Astrocyte (in vitro differentiated cells and primary cell): Measurements from ENCODE around the gene TOR1AIP2. TPM values are rescaled to one million over a fixed set of nuclear protein-coding genes. Genes with fewer than 3 reads are reported as not detected.
A peak's percentile ranks its signal among the peaks of the same experiment; 100 is the strongest.

Experiments
- DNase-seq: peaks from one replicate; pipeline ENCODE4 v3.0.0-alpha.2; 2010; ENCODE audit warnings: low read depth
- FAIRE-seq: peaks from 2 replicates; lab custom pipeline; 2011; peaks lifted over from hg19 to GRCh38; lab: Jason Lieb, UNC
- H2AFZ ChIP-seq: 2 replicates; pipeline ENCODE4 v1.6.0; 2012; ENCODE audit warnings: low read depth, low read length, inconsistent platforms
- H3K27ac ChIP-seq: 2 replicates; pipeline ENCODE4 v1.5.1; 2011; ENCODE audit warnings: low read depth, low read length, inconsistent platforms
- H3K27me3 ChIP-seq: 2 replicates; pipeline ENCODE4 v1.6.0; 2011; ENCODE audit warnings: low read length, inconsistent platforms; ENCODE audit not compliant: insufficient read depth
- H3K36me3 ChIP-seq: 2 replicates; pipeline ENCODE4 v1.5.1; 2011; ENCODE audit warnings: low read length, inconsistent platforms; ENCODE audit not compliant: insufficient read depth
- H3K4me1 ChIP-seq: 2 replicates; pipeline ENCODE4 v1.5.1; 2011; ENCODE audit warnings: low read length, inconsistent platforms; ENCODE audit not compliant: insufficient read depth
- H3K4me2 ChIP-seq: 2 replicates; pipeline ENCODE4 v1.6.0; 2012; ENCODE audit warnings: low read length, inconsistent platforms
- H3K4me3 ChIP-seq: 2 replicates; pipeline ENCODE4 v1.5.1; 2011; ENCODE audit warnings: low read depth, mild to moderate bottlenecking, low read length, inconsistent platforms; ENCODE audit not compliant: insufficient read depth
- H3K79me2 ChIP-seq: 2 replicates; pipeline ENCODE4 v1.6.0; 2012; ENCODE audit warnings: mild to moderate bottlenecking, low read length, inconsistent platforms; ENCODE audit not compliant: insufficient read depth
- H3K9ac ChIP-seq: 2 replicates; pipeline ENCODE4 v1.6.0; 2012; ENCODE audit warnings: mild to moderate bottlenecking, low read length, inconsistent platforms
- H3K9me3 ChIP-seq: 2 replicates; pipeline ENCODE4 v1.5.1; 2012; ENCODE audit warnings: low read depth, mild to moderate bottlenecking, low read length, inconsistent platforms; ENCODE audit not compliant: insufficient read depth
- H4K20me1 ChIP-seq: 2 replicates; pipeline ENCODE4 v1.6.0; 2012; ENCODE audit warnings: low read length, inconsistent platforms; ENCODE audit not compliant: insufficient read depth
- H3K27ac Mint-ChIP-seq: one replicate; pipeline ENCODE4 v1.8.0; 2021; ENCODE audit warnings: mild to moderate bottlenecking, mixed read lengths; ENCODE audit not compliant: unreplicated experiment
- H3K27me3 Mint-ChIP-seq: one replicate; pipeline ENCODE4 v1.8.0; 2021; ENCODE audit warnings: low read depth, mixed read lengths; ENCODE audit not compliant: unreplicated experiment
- H3K36me3 Mint-ChIP-seq: one replicate; pipeline ENCODE4 v1.8.0; 2021; ENCODE audit warnings: low read depth, mixed read lengths; ENCODE audit not compliant: unreplicated experiment
- H3K4me1 Mint-ChIP-seq: one replicate; pipeline ENCODE4 v1.8.0; 2021; ENCODE audit warnings: low read depth, mixed read lengths; ENCODE audit not compliant: unreplicated experiment
- H3K4me3 Mint-ChIP-seq: one replicate; pipeline ENCODE4 v1.8.0; 2021; ENCODE audit warnings: mild to moderate bottlenecking, moderate library complexity, mixed read lengths; ENCODE audit not compliant: unreplicated experiment
- H3K9me3 Mint-ChIP-seq: one replicate; pipeline ENCODE4 v1.8.0; 2021; ENCODE audit warnings: mild to moderate bottlenecking, mixed read lengths; ENCODE audit not compliant: unreplicated experiment
- CTCF ChIP-seq: IDR thresholded peaks from 2 replicates; pipeline ENCODE4 v1.5.1; 2011; ENCODE audit warnings: low read depth, mild to moderate bottlenecking, inconsistent platforms, low read length, moderate library complexity; ENCODE audit not compliant: insufficient read depth
- EZH2 ChIP-seq: IDR thresholded peaks from 2 replicates; pipeline ENCODE4 v1.6.1; 2012; ENCODE audit warnings: mild to moderate bottlenecking, low read length, inconsistent platforms; ENCODE audit not compliant: insufficient read depth
- total RNA-seq: library from RNA; stranded (reverse); gene quantifications from 2 replicates; pipeline ENCODE4 v1.2.1, GENCODE V29; 2021

TOR1AIP2 gene
- total RNA-seq, 1 donor from 2014 or later: 141 TPM

GRCh38 chr1:179831852-179832699 is 45.5 kb downstream of the TOR1AIP2 start:
- DNase-seq (peak; percentile 62), FAIRE-seq (no peak)

GRCh38 chr1:179831225-179831624 is 46.4 kb downstream of the TOR1AIP2 start:
- Histone ChIP-seq H3K4me3 (no peak overlapping the region), H3K36me3 (no peaks in the 10 kb centered on the region), H3K9me3 (no peaks in the 10 kb centered on the region), H2AFZ (no peak overlapping the region), H3K9ac (no peak overlapping the region), H3K27me3 (no peaks in the 10 kb centered on the region), H3K4me2 (no peak overlapping the region), H3K4me1 (no peaks in the 10 kb centered on the region), H3K79me2 (no peaks in the 10 kb centered on the region), H4K20me1 (no peaks in the 10 kb centered on the region), H3K27ac (no peak overlapping the region)
- no peak for TF ChIP-seq CTCF
- no peak for TF ChIP-seq EZH2
- Mint-ChIP-seq H3K4me1 (peaks cover 11% of the 10 kb centered on the region), H3K4me3 (no peak overlapping the region), H3K9me3 (no peaks in the 10 kb centered on the region), H3K27ac (no peak overlapping the region), H3K36me3 (peaks cover 3% of the 10 kb centered on the region), H3K27me3 (peaks cover 24% of the 10 kb centered on the region)
- no peak for FAIRE-seq
- no peak for DNase-seq

More at GRCh38 chr1:179831852-179832699, 45.5 kb downstream of the TOR1AIP2 start:
- Histone ChIP-seq H3K4me1 (no peaks in the 10 kb centered on the region), H3K36me3 (no peaks in the 10 kb centered on the region), H3K27ac (no peak overlapping the region), H3K9ac (no peak overlapping the region), H3K9me3 (no peaks in the 10 kb centered on the region), H3K79me2 (no peaks in the 10 kb centered on the region), H3K4me3 (no peak overlapping the region), H4K20me1 (no peaks in the 10 kb centered on the region), H3K27me3 (no peaks in the 10 kb centered on the region), H2AFZ (no peak overlapping the region), H3K4me2 (no peak overlapping the region)
- Mint-ChIP-seq H3K27ac (no peak overlapping the region), H3K4me3 (no peak overlapping the region), H3K4me1 (peaks cover 11% of the 10 kb centered on the region), H3K27me3 (peaks cover 22% of the 10 kb centered on the region), H3K9me3 (no peaks in the 10 kb centered on the region), H3K36me3 (peaks cover 3% of the 10 kb centered on the region)
- TF ChIP-seq EZH2 (no peak), CTCF (no peak)

GRCh38 chr1:179828554-179829110 is 49.0 kb downstream of the TOR1AIP2 start:
- Histone ChIP-seq H3K27me3 (no peaks in the 10 kb centered on the region), H3K36me3 (no peaks in the 10 kb centered on the region), H3K27ac (no peak overlapping the region), H4K20me1 (no peaks in the 10 kb centered on the region), H3K79me2 (no peaks in the 10 kb centered on the region), H3K4me1 (no peaks in the 10 kb centered on the region), H3K9ac (no peak overlapping the region), H3K4me3 (no peak overlapping the region), H3K4me2 (no peak overlapping the region), H3K9me3 (no peaks in the 10 kb centered on the region), H2AFZ (no peak overlapping the region)
- no peak for DNase-seq
- H3K4me1 Mint-ChIP-seq: peaks cover 15% of the 10 kb centered on the region
- no peak for FAIRE-seq
- TF ChIP-seq EZH2 (no peak), CTCF (no peak)
- no peak overlapping the region for H3K4me3 Mint-ChIP-seq
- H3K27ac Mint-ChIP-seq: no peak overlapping the region
- H3K36me3 Mint-ChIP-seq: peaks cover 3% of the 10 kb centered on the region
- H3K9me3 Mint-ChIP-seq: no peaks in the 10 kb centered on the region
- peaks cover 27% of the 10 kb centered on the region for H3K27me3 Mint-ChIP-seq
